ENCODE results near the gene MELK.

Gene MELK

GRCh38 chr9:36603006-36603405 is 30.3 kb downstream of the MELK start:
- TF ChIP-seq CTCF (IDR thresholded peaks at IDR 0.05; ENCODE audit: low read depth, low read length, poor library complexity, severe bottlenecking): no peak
- no peak for TF ChIP-seq EZH2phosphoT487 (IDR thresholded peaks at IDR 0.05; ENCODE audit: borderline replicate concordance, low read length)
- H3K79me2 ChIP-seq (ENCODE audit: control insufficient read depth, low read length): peaks cover 9% of the 10 kb centered on the region
- no peaks in the 10 kb centered on the region for H3K4me1 ChIP-seq (ENCODE audit: control insufficient read depth, low read length)
- H3F3A ChIP-seq (ENCODE audit: control insufficient read depth, insufficient read depth): no peaks in the 10 kb centered on the region; the same call in 1 of the 2 replicates
- no peaks in the 10 kb centered on the region for H3K9me2 ChIP-seq (replicated peaks; ENCODE audit: control insufficient read depth, low read length)
- H3K27ac ChIP-seq (ENCODE audit: low read depth, low read length): no peak overlapping the region
- 0 out of 2 replicates have a peak, but pooled peaks cover 2% of the 10 kb centered on the region for H4K20me1 ChIP-seq (ENCODE audit: control insufficient read depth, insufficient read depth, low read depth, low read length)
- H3K4me2 ChIP-seq (ENCODE audit: low read length): no peak overlapping the region
- no peaks in the 10 kb centered on the region for H3K27me3 ChIP-seq (ENCODE audit: control insufficient read depth, low read length)
- H3K9me3 ChIP-seq (ENCODE audit: control insufficient read depth, insufficient read depth, low read length): no peaks in the 10 kb centered on the region
- peaks cover 78% of the 10 kb centered on the region for H3K36me3 ChIP-seq (ENCODE audit: control insufficient read depth, low read length)
- H3K4me3 ChIP-seq (ENCODE audit: low read length): no peak overlapping the region

- Histone ChIP-seq H3K4me3 (ENCODE audit: low read length) (no peak overlapping the region), H3K27ac (ENCODE audit: low read depth, low read length) (no peak overlapping the region), H3K9me2 (replicated peaks; ENCODE audit: control insufficient read depth, low read length) (no peaks in the 10 kb centered on the region), H3K4me1 (ENCODE audit: control insufficient read depth, low read length) (no peaks in the 10 kb centered on the region), H4K20me1 (ENCODE audit: control insufficient read depth, insufficient read depth, low read depth, low read length) (0 out of 2 replicates have a peak, but pooled peaks cover 2% of the 10 kb centered on the region), H3K36me3 (ENCODE audit: control insufficient read depth, low read length) (peaks cover 72% of the 10 kb centered on the region), H3F3A (ENCODE audit: control insufficient read depth, insufficient read depth) (no peaks in the 10 kb centered on the region), H3K79me2 (ENCODE audit: control insufficient read depth, low read length) (peaks cover 7% of the 10 kb centered on the region; the same call in 1 of the 2 replicates), H3K27me3 (ENCODE audit: control insufficient read depth, low read length) (no peaks in the 10 kb centered on the region), H3K4me2 (ENCODE audit: low read length) (no peak overlapping the region), H3K9me3 (ENCODE audit: control insufficient read depth, insufficient read depth, low read length) (no peaks in the 10 kb centered on the region)
- TF ChIP-seq CTCF (IDR thresholded peaks at IDR 0.05; ENCODE audit: low read depth, low read length, poor library complexity, severe bottlenecking) (no peak), EZH2phosphoT487 (IDR thresholded peaks at IDR 0.05; ENCODE audit: borderline replicate concordance, low read length) (no peak)
These were observed 36.6 kb downstream of the MELK start for GRCh38 chr9:36609306-36609705.

GRCh38 chr9:36622121-36622520 is 49.4 kb downstream of the MELK start:
- TF ChIP-seq CTCF (IDR thresholded peaks at IDR 0.05; ENCODE audit: low read depth, low read length, poor library complexity, severe bottlenecking): no peak
- TF ChIP-seq EZH2phosphoT487 (IDR thresholded peaks at IDR 0.05; ENCODE audit: borderline replicate concordance, low read length): no peak
- H3K9me3 ChIP-seq (ENCODE audit: control insufficient read depth, insufficient read depth, low read length): no peaks in the 10 kb centered on the region
- no peak overlapping the region for H3K4me3 ChIP-seq (ENCODE audit: low read length)
- H3K27me3 ChIP-seq (ENCODE audit: control insufficient read depth, low read length): no peaks in the 10 kb centered on the region
- no peak overlapping the region for H3K27ac ChIP-seq (ENCODE audit: low read depth, low read length)
- H3K4me2 ChIP-seq (ENCODE audit: low read length): no peak overlapping the region
- H3K9me2 ChIP-seq (replicated peaks; ENCODE audit: control insufficient read depth, low read length): no peaks in the 10 kb centered on the region
- peaks cover 16% of the 10 kb centered on the region for H3K79me2 ChIP-seq (ENCODE audit: control insufficient read depth, low read length)
- H4K20me1 ChIP-seq (ENCODE audit: control insufficient read depth, insufficient read depth, low read depth, low read length): no peaks in the 10 kb centered on the region; the same call in 1 of the 2 replicates
- peaks cover 58% of the 10 kb centered on the region for H3K36me3 ChIP-seq (ENCODE audit: control insufficient read depth, low read length)
- H3F3A ChIP-seq (ENCODE audit: control insufficient read depth, insufficient read depth): 0 out of 2 replicates have a peak, but pooled peaks cover 2% of the 10 kb centered on the region
- no peaks in the 10 kb centered on the region for H3K4me1 ChIP-seq (ENCODE audit: control insufficient read depth, low read length)

All from DOHH2 (cell line).